K562 (cell line): ENCODE results near the gene ST6GAL1. TPM values are rescaled to one million over a fixed set of nuclear protein-coding genes. Genes with fewer than 3 reads are reported as not detected.
A peak's percentile ranks its signal among the peaks of the same experiment; 100 is the strongest.

Experiments
- ARID1B ChIP-seq: fragments of 450-650 bp; IDR thresholded peaks from 2 replicates; pipeline ENCODE4 v1.6.1; 2016; ENCODE audit warnings: antibody characterized with exemption, mild to moderate bottlenecking, inconsistent platforms
- ATF7 ChIP-seq: fragments of 450-650 bp; IDR thresholded peaks from 2 replicates; pipeline ENCODE4 v1.7.1; 2014; ENCODE audit warnings: mild to moderate bottlenecking, moderate library complexity
- CHD2 ChIP-seq: IDR thresholded peaks from 2 replicates; pipeline ENCODE4 v1.6.1; 2011; ENCODE audit warnings: low read depth, low read length
- HMGN3 ChIP-seq: IDR thresholded peaks from 2 replicates; pipeline ENCODE4 v1.6.1; 2011; ENCODE audit warnings: borderline replicate concordance, low read depth, mild to moderate bottlenecking, mixed read lengths, low read length; ENCODE audit not compliant: insufficient read length; ENCODE audit errors: extremely low read depth
- MAZ ChIP-seq, 2 experiments: fragments of 450-650 bp in 1 of 2; sonication (generic) in 1 of 2; formaldehyde crosslinking; IDR thresholded peaks in 1 of 2; conservative IDR thresholded peaks in 1 of 2; 2 replicates each; pipeline versions ENCODE4 v1.4.0 to v1.5.0; 2020; ENCODE audit warnings: mild to moderate bottlenecking in 1 of 2, missing genetic modification reagents in 1 of 2
- MTA1 ChIP-seq: fragments of 450-650 bp; IDR thresholded peaks from 2 replicates; pipeline ENCODE4 v1.6.1; 2017; ENCODE audit warnings: borderline replicate concordance
- NCOA2 ChIP-seq, 2 experiments: fragments of 450-650 bp; IDR thresholded peaks; 2 replicates each; pipeline ENCODE4 v1.6.1; 2018; ENCODE audit warnings: mild to moderate bottlenecking in 2 of 2, moderate library complexity in 1 of 2; ENCODE audit not compliant: partially characterized antibody in 2 of 2
- NFIC ChIP-seq: fragments of 450-650 bp; IDR thresholded peaks from 2 replicates; pipeline ENCODE4 v1.6.1; 2017; ENCODE audit warnings: mild to moderate bottlenecking, inconsistent platforms
- PBX2 ChIP-seq, 2 experiments: IDR thresholded peaks in 1 of 2; conservative IDR thresholded peaks in 1 of 2; 2 replicates each; pipeline ENCODE4 v1.6.1; 2016; ENCODE audit warnings: low read depth in 2 of 2, mild to moderate bottlenecking in 1 of 2, missing compliant biosample characterization in 1 of 2, missing genetic modification characterization in 1 of 2, moderate library complexity in 1 of 2
- SPI1 ChIP-seq: IDR thresholded peaks from 2 replicates; pipeline ENCODE4 v1.6.1; 2011; ENCODE audit warnings: low read depth, low read length, control low read depth, borderline replicate concordance
- TCF3 ChIP-seq: sonication (generic); formaldehyde crosslinking; IDR thresholded peaks from 2 replicates; pipeline ENCODE4 v1.4.0; 2020; ENCODE audit warnings: mild to moderate bottlenecking, missing genetic modification reagents
- TOE1 ChIP-seq, 2 experiments: fragments of 450-650 bp in 1 of 2; sonication (generic) in 1 of 2; formaldehyde crosslinking in 1 of 2; IDR thresholded peaks; 2 replicates each; pipeline versions ENCODE4 v1.7.1 to v1.8.0; 2016 to 2022; ENCODE audit warnings: borderline replicate concordance in 2 of 2, mild to moderate bottlenecking in 2 of 2, antibody characterized with exemption in 1 of 2, inconsistent platforms in 1 of 2, low read depth in 1 of 2, missing genetic modification reagents in 1 of 2, moderate library complexity in 1 of 2
- ZKSCAN1 ChIP-seq: fragments of 150-350 bp; IDR thresholded peaks from 2 replicates; pipeline ENCODE4 v1.6.1; 2016; ENCODE audit warnings: low read depth, low read length
- polyA plus RNA-seq, 8 experiments: library from polyadenylated mRNA; depleted of rRNA in 4 of 8; stranded (reverse) in 5 of 8; unstranded in 3 of 8; fragments of >200 nt; fragmentation: Nextera tagmentation in 2 of 8; fragmentation: Illumina TruSeq in 1 of 8; extraction: Ambion mirVana in 2 of 8; extraction: Trizol in 1 of 8; gene quantifications; 2 replicates each; pipeline versions ENCODE4 v1.2.1 to v1.2.3, GENCODE V29; 2011 to 2014; ENCODE audit warnings: inconsistent platforms in 1 of 8, missing spikeins in 1 of 8
- total RNA-seq, 7 experiments: library from RNA; depleted of rRNA in 6 of 7; stranded (reverse); fragments of >200 nt in 6 of 7; fragmentation: Illumina TruSeq in 2 of 7; extraction: Trizol in 2 of 7; gene quantifications; 2 replicates each; pipeline versions ENCODE4 v1.2.1 to v1.2.3, GENCODE V29; 2011 to 2021; ENCODE audit warnings: low replicate concordance in 1 of 7
- TF ChIP-seq, protein P1 (sequence below), 2 experiments: fragments of 450-650 bp; IDR thresholded peaks; 2 replicates each; pipeline ENCODE4 v1.6.1; 2016; ENCODE audit warnings: mild to moderate bottlenecking in 2 of 2, borderline replicate concordance in 1 of 2, low read depth in 1 of 2, moderate library complexity in 1 of 2
- TF ChIP-seq, protein P2 (sequence below): fragments of 450-650 bp; formaldehyde crosslinking; IDR thresholded peaks from 2 replicates; pipeline ENCODE4 v1.4.0; 2020; ENCODE audit warnings: mild to moderate bottlenecking, moderate library complexity

Gene ST6GAL1
- total and polyA plus RNA-seq, 9 of the 15 experiments (the other 6 are each of a cell fraction or from before 2014, with no cell fraction given): 31.9 to 145 (median 71.0) TPM

- TF ChIP-seq MTA1 (peak; percentile 72; the same call in 1 of the 2 replicates), MAZ (CRISPR knock-in tag; conservative IDR thresholded peaks at IDR 0.05 in 1 of 2, IDR thresholded peaks at IDR 0.05 in 1 of 2) (peak; percentile 50 to 86), TOE1 (IDR thresholded peaks at IDR 0.05; ENCODE audit: borderline replicate concordance) (no peak), TOE1 (CRISPR knock-in tag; IDR thresholded peaks at IDR 0.05; ENCODE audit: borderline replicate concordance, low read depth) (no peak), NFIC (peak; percentile 44), SPI1 (peak; percentile 86; the same call in 1 of the 2 replicates), PBX2 (CRISPR knock-in tag; IDR thresholded peaks at IDR 0.05; ENCODE audit: low read depth) (no peak), PBX2 (tag; conservative IDR thresholded peaks at IDR 0.05; ENCODE audit: low read depth) (peak; percentile 65), ZKSCAN1 (no peak), HMGN3 (no peak), ARID1B (peak; percentile 92), NCOA2 (IDR thresholded peaks at IDR 0.05; ENCODE audit: partially characterized antibody in 2 of 2) (no peak), CHD2 (no peak), TCF3 (CRISPR knock-in tag) (peak; percentile 81), ATF7 (peak; percentile 41)
- TF ChIP-seq, protein P1, sequence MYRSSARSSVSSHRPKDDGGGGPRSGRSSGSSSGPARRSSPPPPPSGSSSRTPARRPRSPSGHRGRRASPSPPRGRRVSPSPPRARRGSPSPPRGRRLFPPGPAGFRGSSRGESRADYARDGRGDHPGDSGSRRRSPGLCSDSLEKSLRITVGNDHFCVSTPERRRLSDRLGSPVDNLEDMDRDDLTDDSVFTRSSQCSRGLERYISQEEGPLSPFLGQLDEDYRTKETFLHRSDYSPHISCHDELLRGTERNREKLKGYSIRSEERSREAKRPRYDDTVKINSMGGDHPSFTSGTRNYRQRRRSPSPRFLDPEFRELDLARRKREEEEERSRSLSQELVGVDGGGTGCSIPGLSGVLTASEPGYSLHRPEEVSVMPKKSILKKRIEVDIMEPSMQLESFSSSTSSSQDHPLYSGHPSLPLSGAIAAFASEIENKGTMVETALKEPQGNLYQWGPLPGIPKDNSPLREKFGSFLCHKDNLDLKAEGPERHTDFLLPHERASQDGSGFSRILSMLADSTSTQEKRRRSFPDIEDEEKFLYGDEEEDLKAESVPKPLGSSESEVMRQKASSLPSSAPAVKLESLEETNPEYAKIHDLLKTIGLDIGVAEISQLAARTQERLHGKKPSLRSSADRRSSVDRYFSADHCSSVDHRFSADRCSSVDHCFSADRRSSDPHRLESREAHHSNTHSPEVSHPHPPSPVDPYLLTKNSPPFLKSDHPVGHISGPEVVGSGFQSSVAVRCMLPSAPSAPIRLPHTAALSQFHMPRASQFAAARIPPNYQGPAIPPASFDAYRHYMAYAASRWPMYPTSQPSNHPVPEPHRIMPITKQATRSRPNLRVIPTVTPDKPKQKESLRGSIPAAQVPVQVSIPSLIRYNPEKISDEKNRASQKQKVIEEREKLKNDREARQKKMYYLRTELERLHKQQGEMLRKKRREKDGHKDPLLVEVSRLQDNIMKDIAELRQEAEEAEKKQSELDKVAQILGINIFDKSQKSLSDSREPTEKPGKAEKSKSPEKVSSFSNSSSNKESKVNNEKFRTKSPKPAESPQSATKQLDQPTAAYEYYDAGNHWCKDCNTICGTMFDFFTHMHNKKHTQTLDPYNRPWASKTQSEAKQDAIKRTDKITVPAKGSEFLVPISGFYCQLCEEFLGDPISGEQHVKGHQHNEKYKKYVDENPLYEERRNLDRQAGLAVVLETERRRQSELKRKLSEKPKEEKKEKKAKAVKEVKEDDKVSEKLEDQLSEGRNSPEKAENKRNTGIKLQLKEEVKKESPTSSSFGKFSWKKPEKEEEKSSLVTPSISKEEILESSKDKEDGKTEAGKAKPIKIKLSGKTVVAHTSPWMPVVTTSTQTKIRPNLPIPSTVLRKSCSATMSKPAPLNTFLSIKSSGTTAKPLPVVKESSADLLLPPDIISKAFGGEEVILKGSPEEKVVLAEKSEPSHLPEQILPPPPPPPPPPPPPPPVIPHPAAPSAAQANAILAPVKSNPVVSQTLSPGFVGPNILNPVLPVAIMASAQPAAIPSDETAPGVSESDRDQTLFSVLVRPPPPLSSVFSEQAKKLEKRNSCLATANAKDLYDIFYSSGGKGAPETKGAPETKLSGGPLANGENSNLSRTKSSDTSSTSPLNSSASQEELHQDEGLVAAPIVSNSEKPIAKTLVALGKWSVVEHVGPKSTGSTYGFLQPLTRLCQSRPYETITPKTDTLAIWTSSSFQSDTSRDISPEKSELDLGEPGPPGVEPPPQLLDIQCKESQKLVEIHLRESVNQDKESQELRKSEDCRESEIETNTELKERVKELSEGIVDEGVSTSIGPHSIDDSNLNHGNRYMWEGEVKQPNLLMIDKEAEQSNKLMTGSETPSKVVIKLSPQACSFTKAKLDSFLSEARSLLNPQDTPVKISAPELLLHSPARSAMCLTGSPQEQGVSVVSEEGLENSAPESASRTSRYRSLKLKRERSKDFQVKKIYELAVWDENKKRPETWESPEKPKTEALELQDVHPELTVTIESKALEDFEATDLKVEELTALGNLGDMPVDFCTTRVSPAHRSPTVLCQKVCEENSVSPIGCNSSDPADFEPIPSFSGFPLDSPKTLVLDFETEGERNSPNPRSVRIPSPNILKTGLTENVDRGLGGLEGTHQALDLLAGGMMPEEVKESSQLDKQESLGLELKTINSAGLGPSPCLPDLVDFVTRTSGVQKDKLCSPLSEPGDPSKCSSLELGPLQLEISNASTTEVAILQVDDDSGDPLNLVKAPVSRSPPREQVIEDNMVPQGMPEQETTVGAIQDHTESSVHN (IDR thresholded peaks at IDR 0.05; ENCODE audit: borderline replicate concordance in 1 of 2, low read depth in 1 of 2): peak; percentile 82 to 93; a peak in 3 of 4 replicates
- TF ChIP-seq, protein P2, sequence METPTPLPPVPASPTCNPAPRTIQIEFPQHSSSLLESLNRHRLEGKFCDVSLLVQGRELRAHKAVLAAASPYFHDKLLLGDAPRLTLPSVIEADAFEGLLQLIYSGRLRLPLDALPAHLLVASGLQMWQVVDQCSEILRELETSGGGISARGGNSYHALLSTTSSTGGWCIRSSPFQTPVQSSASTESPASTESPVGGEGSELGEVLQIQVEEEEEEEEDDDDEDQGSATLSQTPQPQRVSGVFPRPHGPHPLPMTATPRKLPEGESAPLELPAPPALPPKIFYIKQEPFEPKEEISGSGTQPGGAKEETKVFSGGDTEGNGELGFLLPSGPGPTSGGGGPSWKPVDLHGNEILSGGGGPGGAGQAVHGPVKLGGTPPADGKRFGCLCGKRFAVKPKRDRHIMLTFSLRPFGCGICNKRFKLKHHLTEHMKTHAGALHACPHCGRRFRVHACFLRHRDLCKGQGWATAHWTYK (CRISPR knock-in tag): 0 out of 2 replicates have a peak, but pooled peaks have one; percentile 19
Observed at GRCh38 chr3:186888569-186888968, 41.8 kb upstream of the ST6GAL1 start (continued).
